Liver (tissue), 9 donors: Measurements from ENCODE around the gene MARK2. TPM values are rescaled to one million over a fixed set of nuclear protein-coding genes. Genes with fewer than 3 reads are reported as not detected.

Source experiments
- DNase-seq: peaks from one replicate; pipeline ENCODE4 v3.0.0-alpha.2; 2017; ENCODE audit warnings: low spot score
- H3K27ac ChIP-seq, 2 donors: one replicate each; pipeline ENCODE4 v1.7.0; 2013; ENCODE audit warnings: inconsistent platforms in 2 of 2, low read length in 2 of 2, control low read depth in 1 of 2, low read depth in 1 of 2, mild to moderate bottlenecking in 1 of 2
- H3K27me3 ChIP-seq, 4 donors: one replicate each; pipeline versions ENCODE4 v1.6.1 to v1.7.0; 2013; ENCODE audit warnings: low read length in 3 of 4, inconsistent platforms in 1 of 4, mild to moderate bottlenecking in 1 of 4, moderate library complexity in 1 of 4; ENCODE audit not compliant: control insufficient read depth in 4 of 4, insufficient read depth in 4 of 4
- H3K36me3 ChIP-seq, 4 donors: one replicate each; pipeline versions ENCODE4 v1.6.1 to v1.7.0; 2013; ENCODE audit warnings: low read length in 3 of 4, mild to moderate bottlenecking in 3 of 4, low read depth in 1 of 4, moderate library complexity in 1 of 4; ENCODE audit not compliant: control insufficient read depth in 4 of 4, insufficient read depth in 3 of 4
- H3K4me1 ChIP-seq, 4 donors: one replicate each; pipeline versions ENCODE4 v1.6.1 to v1.7.0; 2013; ENCODE audit warnings: low read length in 3 of 4, mild to moderate bottlenecking in 3 of 4, moderate library complexity in 1 of 4; ENCODE audit not compliant: control insufficient read depth in 4 of 4, insufficient read depth in 4 of 4
- H3K4me3 ChIP-seq, 3 donors: one replicate each; pipeline versions ENCODE4 v1.6.1 to v1.7.0; 2013; ENCODE audit warnings: low read length in 3 of 3, control low read depth in 1 of 3, low read depth in 1 of 3, mild to moderate bottlenecking in 1 of 3
- H3K9ac ChIP-seq, 2 donors: one replicate each; pipeline ENCODE4 v1.7.0; 2013; ENCODE audit warnings: low read length in 2 of 2, mild to moderate bottlenecking in 2 of 2, moderate library complexity in 2 of 2, control low read depth in 1 of 2, low read depth in 1 of 2
- H3K9me3 ChIP-seq, 4 donors: one replicate each; pipeline versions ENCODE4 v1.6.1 to v1.7.0; 2013; ENCODE audit warnings: low read length in 3 of 4; ENCODE audit not compliant: control insufficient read depth in 4 of 4
- EGR1 ChIP-seq, 2 donors: IDR thresholded peaks; 2 replicates each; pipeline ENCODE4 v1.6.1; 2016 to 2018; ENCODE audit warnings: antibody characterized with exemption in 2 of 2, low read depth in 2 of 2
- FOXA1 ChIP-seq: IDR thresholded peaks from 2 replicates; pipeline ENCODE4 v1.6.1; 2016; ENCODE audit warnings: antibody characterized with exemption
- FOXA2 ChIP-seq: IDR thresholded peaks from 2 replicates; pipeline ENCODE4 v1.6.1; 2016; ENCODE audit warnings: antibody characterized with exemption
- GABPA ChIP-seq, 2 donors: IDR thresholded peaks in 1 of 2; conservative IDR thresholded peaks in 1 of 2; 2 replicates each; pipeline ENCODE4 v1.6.1; 2016; ENCODE audit warnings: antibody characterized with exemption in 2 of 2, mild to moderate bottlenecking in 1 of 2, moderate library complexity in 1 of 2
- HNF4A ChIP-seq, 2 donors: conservative IDR thresholded peaks; 2 replicates each; pipeline ENCODE4 v1.6.1; 2016; ENCODE audit warnings: antibody characterized with exemption in 2 of 2, mild to moderate bottlenecking in 2 of 2
- HNF4G ChIP-seq: IDR thresholded peaks from 2 replicates; pipeline ENCODE4 v1.6.1; 2016; ENCODE audit warnings: antibody characterized with exemption
- JUND ChIP-seq, 2 donors: IDR thresholded peaks; 2 replicates each; pipeline ENCODE4 v1.6.1; 2016; ENCODE audit warnings: antibody characterized with exemption in 2 of 2
- RAD21 ChIP-seq, 2 donors: IDR thresholded peaks; 2 replicates each; pipeline ENCODE4 v1.6.1; 2016; ENCODE audit warnings: antibody characterized with exemption in 2 of 2, mild to moderate bottlenecking in 2 of 2
- SP1 ChIP-seq: IDR thresholded peaks from 2 replicates; pipeline ENCODE4 v1.6.1; 2018; ENCODE audit warnings: antibody characterized with exemption, mild to moderate bottlenecking
- TAF1 ChIP-seq: conservative IDR thresholded peaks from 2 replicates; pipeline ENCODE4 v1.6.1; 2016; ENCODE audit warnings: antibody characterized with exemption, mild to moderate bottlenecking
- YY1 ChIP-seq: IDR thresholded peaks from 2 replicates; pipeline ENCODE4 v1.6.1; 2016; ENCODE audit warnings: antibody characterized with exemption, mild to moderate bottlenecking
- WGBS: extraction: QIAGEN DNeasy Blood & Tissue Kit; methylation state at CpG from one replicate; pipeline ENCODE4 v1.1.7; 2013; 5-methylcytosine and 5-hydroxymethylcytosine counted together
- polyA plus RNA-seq, 2 donors: library from polyadenylated mRNA; stranded (reverse) in 1 of 2; unstranded in 1 of 2; fragments of 200-250 nt in 1 of 2; fragments of >200 nt in 1 of 2; fragmentation: Nextera tagmentation in 1 of 2; extraction: Ambion mirVana in 1 of 2; gene quantifications; one replicate each; pipeline versions ENCODE4 v1.2.1 to v1.2.3, GENCODE V29; 2013 to 2015
- total RNA-seq, 2 donors: library from RNA; depleted of rRNA; stranded (reverse); fragments of >200 nt; gene quantifications; one replicate each; pipeline ENCODE4 v1.2.3, GENCODE V29; 2014
- TF ChIP-seq, protein P1 (sequence below): IDR thresholded peaks from 2 replicates; pipeline ENCODE4 v1.6.1; 2016; ENCODE audit warnings: antibody characterized with exemption, mild to moderate bottlenecking
- TF ChIP-seq, protein P2 (sequence below): IDR thresholded peaks from 2 replicates; pipeline ENCODE4 v1.6.1; 2016; ENCODE audit warnings: antibody characterized with exemption
- TF ChIP-seq, protein P3 (sequence below): IDR thresholded peaks from 2 replicates; pipeline ENCODE4 v1.6.1; 2016; ENCODE audit warnings: antibody characterized with exemption
- TF ChIP-seq, protein P4 (sequence below): IDR thresholded peaks from 2 replicates; pipeline ENCODE4 v1.6.1; 2016; ENCODE audit warnings: antibody characterized with exemption
- TF ChIP-seq, protein P5 (sequence below): fragments of 150-350 bp; IDR thresholded peaks from 2 replicates; pipeline ENCODE4 v1.5.1; 2017; ENCODE audit warnings: improper control_type of control experiment, low read depth, low read length; ENCODE audit not compliant: missing input control
- donor health status: healthy.
- donor health status: healthy.
- donor health status: healthy.
- donor health status: healthy.
- donor health status: healthy.

Gene MARK2
- total and polyA plus RNA-seq, 4 donors, result 3.4 to 11.6 (median 8.0) TPM

DNA sequence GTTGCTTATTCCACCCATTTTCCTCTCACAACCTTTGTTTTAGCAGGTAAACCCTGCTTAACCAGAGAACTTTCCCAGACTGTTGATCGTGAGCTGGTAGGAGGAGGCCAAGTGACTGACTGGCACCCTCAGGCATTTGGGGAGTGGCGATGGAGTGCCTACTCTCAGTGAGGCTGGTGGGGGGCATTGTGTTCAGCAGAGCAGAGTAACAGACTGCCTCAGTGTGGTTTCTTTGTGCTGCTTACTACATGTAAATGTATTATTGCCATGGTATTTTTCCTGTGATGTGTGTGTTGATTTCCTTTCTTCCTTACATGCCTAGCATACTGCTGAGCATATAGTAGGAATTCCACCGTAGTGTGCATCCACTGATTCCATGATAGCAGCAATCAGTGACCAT lies 2.6 kb downstream of the MARK2 start:
- peaks cover 6 to 46% (median 42%) of the 10 kb centered on the region in 4 donors for H3K4me1 ChIP-seq
- DNase-seq, result no peak
- H3K4me3 ChIP-seq, result no peak overlapping the region

More for the DNA sequence above, 2.6 kb downstream of the MARK2 start:
- Histone ChIP-seq H3K27ac (no peak overlapping the region), H3K36me3 (peaks cover 0 to 2% (median 0%) of the 10 kb centered on the region in 4 donors), H3K9me3 (no peaks in the 10 kb centered on the region), H3K9ac (peak overlapping the region in 1 of 2 donors; percentile 30), H3K27me3 (no peaks in the 10 kb centered on the region)
- 59% methylated on average over 3 of the region's 3 CpGs for WGBS
- TF ChIP-seq, protein P1, sequence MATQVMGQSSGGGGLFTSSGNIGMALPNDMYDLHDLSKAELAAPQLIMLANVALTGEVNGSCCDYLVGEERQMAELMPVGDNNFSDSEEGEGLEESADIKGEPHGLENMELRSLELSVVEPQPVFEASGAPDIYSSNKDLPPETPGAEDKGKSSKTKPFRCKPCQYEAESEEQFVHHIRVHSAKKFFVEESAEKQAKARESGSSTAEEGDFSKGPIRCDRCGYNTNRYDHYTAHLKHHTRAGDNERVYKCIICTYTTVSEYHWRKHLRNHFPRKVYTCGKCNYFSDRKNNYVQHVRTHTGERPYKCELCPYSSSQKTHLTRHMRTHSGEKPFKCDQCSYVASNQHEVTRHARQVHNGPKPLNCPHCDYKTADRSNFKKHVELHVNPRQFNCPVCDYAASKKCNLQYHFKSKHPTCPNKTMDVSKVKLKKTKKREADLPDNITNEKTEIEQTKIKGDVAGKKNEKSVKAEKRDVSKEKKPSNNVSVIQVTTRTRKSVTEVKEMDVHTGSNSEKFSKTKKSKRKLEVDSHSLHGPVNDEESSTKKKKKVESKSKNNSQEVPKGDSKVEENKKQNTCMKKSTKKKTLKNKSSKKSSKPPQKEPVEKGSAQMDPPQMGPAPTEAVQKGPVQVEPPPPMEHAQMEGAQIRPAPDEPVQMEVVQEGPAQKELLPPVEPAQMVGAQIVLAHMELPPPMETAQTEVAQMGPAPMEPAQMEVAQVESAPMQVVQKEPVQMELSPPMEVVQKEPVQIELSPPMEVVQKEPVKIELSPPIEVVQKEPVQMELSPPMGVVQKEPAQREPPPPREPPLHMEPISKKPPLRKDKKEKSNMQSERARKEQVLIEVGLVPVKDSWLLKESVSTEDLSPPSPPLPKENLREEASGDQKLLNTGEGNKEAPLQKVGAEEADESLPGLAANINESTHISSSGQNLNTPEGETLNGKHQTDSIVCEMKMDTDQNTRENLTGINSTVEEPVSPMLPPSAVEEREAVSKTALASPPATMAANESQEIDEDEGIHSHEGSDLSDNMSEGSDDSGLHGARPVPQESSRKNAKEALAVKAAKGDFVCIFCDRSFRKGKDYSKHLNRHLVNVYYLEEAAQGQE, result no peak
- TF ChIP-seq FOXA1, result no peak
- TF ChIP-seq HNF4G, result no peak
- no peak for TF ChIP-seq GABPA (IDR thresholded peaks at IDR 0.05 in 1 of 2, conservative IDR thresholded peaks at IDR 0.05 in 1 of 2)
- TF ChIP-seq, protein P2, sequence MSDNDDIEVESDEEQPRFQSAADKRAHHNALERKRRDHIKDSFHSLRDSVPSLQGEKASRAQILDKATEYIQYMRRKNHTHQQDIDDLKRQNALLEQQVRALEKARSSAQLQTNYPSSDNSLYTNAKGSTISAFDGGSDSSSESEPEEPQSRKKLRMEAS, result no peak
- TF ChIP-seq, protein P3, sequence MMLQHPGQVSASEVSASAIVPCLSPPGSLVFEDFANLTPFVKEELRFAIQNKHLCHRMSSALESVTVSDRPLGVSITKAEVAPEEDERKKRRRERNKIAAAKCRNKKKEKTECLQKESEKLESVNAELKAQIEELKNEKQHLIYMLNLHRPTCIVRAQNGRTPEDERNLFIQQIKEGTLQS, result no peak
- TF ChIP-seq, protein P4, sequence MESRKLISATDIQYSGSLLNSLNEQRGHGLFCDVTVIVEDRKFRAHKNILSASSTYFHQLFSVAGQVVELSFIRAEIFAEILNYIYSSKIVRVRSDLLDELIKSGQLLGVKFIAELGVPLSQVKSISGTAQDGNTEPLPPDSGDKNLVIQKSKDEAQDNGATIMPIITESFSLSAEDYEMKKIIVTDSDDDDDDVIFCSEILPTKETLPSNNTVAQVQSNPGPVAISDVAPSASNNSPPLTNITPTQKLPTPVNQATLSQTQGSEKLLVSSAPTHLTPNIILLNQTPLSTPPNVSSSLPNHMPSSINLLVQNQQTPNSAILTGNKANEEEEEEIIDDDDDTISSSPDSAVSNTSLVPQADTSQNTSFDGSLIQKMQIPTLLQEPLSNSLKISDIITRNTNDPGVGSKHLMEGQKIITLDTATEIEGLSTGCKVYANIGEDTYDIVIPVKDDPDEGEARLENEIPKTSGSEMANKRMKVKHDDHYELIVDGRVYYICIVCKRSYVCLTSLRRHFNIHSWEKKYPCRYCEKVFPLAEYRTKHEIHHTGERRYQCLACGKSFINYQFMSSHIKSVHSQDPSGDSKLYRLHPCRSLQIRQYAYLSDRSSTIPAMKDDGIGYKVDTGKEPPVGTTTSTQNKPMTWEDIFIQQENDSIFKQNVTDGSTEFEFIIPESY, result no peak
- TF ChIP-seq, protein P5, sequence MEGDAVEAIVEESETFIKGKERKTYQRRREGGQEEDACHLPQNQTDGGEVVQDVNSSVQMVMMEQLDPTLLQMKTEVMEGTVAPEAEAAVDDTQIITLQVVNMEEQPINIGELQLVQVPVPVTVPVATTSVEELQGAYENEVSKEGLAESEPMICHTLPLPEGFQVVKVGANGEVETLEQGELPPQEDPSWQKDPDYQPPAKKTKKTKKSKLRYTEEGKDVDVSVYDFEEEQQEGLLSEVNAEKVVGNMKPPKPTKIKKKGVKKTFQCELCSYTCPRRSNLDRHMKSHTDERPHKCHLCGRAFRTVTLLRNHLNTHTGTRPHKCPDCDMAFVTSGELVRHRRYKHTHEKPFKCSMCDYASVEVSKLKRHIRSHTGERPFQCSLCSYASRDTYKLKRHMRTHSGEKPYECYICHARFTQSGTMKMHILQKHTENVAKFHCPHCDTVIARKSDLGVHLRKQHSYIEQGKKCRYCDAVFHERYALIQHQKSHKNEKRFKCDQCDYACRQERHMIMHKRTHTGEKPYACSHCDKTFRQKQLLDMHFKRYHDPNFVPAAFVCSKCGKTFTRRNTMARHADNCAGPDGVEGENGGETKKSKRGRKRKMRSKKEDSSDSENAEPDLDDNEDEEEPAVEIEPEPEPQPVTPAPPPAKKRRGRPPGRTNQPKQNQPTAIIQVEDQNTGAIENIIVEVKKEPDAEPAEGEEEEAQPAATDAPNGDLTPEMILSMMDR, result no peak
- TF ChIP-seq YY1, result no peak
- TF ChIP-seq SP1, result no peak
- no peak for TF ChIP-seq EGR1 (IDR thresholded peaks at IDR 0.05; ENCODE audit: low read depth in 2 of 2)
- no peak for TF ChIP-seq JUND (IDR thresholded peaks at IDR 0.05)
- no peak for TF ChIP-seq RAD21 (IDR thresholded peaks at IDR 0.05)
- no peak for TF ChIP-seq FOXA2
- TF ChIP-seq HNF4A (conservative IDR thresholded peaks at IDR 0.05), result no peak
- no peak for TF ChIP-seq TAF1
